H1 (cell line): ENCODE data around the gene IL3. TPM values are rescaled to one million over a fixed set of nuclear protein-coding genes. Genes with fewer than 3 reads are reported as not detected.

ENCODE experiments used
- USF2 ChIP-seq: IDR thresholded peaks from 2 replicates; pipeline ENCODE4 v1.6.1; 2011; ENCODE audit warnings: low read length, improper control_type of control experiment
- polyA plus RNA-seq, 7 experiments: library from polyadenylated mRNA; depleted of rRNA in 3 of 7; stranded (reverse) in 5 of 7; unstranded in 2 of 7; fragments of >200 nt in 5 of 7; fragments of 200-250 nt in 2 of 7; gene quantifications; 1 replicate in 5 of 7; 2 replicates in 1 of 7; 4 replicates in 1 of 7; pipeline versions ENCODE4 v1.2.1 to v1.2.3, GENCODE V29; 2011 to 2013; ENCODE audit warnings: missing spikeins in 2 of 7, mixed read lengths in 2 of 7
- total RNA-seq: library from RNA; stranded (reverse); fragmentation: NEBNext Ultra II Directional; extraction: Animal tissue kit (Norgen Biotek cat#: 25700); gene quantifications from 2 replicates; pipeline ENCODE4 v1.2.1, GENCODE V29; 2021

Gene IL3
- total and polyA plus RNA-seq, 2 of the 8 experiments (the other 6 are each of a cell fraction or from before 2014, with no cell fraction given), result not detected

DNA sequence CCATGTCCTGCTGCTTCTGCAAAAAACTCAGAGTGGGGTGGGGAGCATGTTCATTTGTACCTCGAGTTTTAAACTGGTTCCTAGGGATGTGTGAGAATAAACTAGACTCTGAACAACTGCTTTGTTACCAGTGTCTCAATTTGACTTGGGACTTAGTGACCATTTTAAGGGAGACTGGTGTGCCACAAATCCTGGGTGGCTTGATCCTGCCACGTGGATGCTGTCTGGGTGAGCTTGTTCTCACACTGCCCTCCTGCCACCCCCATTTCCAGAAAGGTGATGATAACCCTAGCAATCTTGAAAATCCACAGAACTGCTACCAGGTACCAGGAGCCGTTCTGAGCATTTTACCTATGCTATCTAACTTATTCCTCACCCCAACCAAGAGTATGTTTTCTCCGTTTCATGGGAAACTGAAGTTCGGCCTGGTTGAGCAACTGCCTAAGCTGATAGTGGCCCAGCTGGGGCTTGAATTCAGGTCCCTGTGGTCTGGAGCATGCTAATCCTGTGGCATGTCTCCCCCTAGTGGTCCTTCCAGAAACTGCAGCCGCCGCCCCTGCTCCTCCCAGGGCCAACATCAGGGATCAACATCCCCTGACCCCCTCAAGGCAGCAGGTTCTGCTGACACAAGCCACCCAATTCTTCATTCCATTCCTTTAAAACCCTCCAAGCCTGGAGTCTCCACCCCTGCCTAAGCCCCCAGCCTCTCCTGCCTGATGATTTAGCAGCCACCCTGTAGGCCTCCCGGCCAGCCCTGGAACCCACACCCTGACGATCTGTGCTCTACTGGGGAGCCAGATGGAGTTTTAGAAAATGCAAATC, 2.8 kb downstream of the IL3 start (continued):
- TF ChIP-seq USF2, result no peak
